ENCODE measurements around the gene TMEM91.

TMEM91 gene

DNA sequence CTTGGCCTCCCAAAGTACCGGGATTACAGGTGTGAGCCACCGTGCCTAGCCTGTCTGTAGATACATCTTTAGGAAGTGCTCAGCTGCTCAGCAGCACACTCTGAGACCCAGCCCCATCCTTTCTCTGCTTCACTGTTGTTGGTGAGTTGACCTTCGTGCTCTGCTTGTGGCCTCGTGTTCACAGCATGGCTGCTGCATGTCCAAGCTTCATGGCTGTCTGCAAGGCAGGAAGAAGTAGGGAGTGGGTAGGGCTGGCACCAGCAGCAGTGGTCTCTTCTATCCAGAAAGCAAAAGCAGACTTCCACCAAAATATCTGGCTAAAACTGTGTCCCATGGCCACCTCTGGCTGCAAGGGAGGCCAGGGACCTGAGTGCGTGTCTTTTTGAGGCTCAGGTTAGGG lies 36.6 kb downstream of the TMEM91 start:
- no peak for DNase-seq

GRCh38 chr19:41413947-41414346 lies 37.6 kb downstream of the TMEM91 start:
- no peak for DNase-seq

- DNase-seq: no peak
These were observed 38.1 kb downstream of the TMEM91 start for GRCh38 chr19:41414461-41414860.

DNA sequence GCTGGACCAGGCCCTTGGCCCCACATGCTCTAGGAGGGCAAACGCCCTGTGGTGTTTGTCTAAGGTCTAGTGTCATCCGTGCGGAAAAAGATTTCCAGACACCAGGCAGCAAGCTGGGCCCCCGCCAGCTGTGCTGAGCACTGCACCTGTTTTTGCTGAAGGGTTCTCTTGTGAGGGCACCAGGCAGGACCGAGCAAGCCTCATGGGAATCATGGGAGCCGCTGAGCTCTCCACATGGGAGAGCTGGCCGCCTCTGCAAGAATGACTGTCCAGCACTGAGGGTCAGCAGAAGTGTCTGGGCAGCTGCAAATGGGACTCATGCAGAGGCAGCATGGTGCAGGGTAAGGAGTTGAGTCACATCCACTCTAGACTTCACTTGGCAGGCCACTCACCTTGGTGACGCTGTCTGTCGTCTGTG lies 38.8 kb downstream of the TMEM91 start:
- DNase-seq: no peak

- no peak for DNase-seq
These were observed 39.9 kb downstream of the TMEM91 start for GRCh38 chr19:41416194-41416674.

DNA sequence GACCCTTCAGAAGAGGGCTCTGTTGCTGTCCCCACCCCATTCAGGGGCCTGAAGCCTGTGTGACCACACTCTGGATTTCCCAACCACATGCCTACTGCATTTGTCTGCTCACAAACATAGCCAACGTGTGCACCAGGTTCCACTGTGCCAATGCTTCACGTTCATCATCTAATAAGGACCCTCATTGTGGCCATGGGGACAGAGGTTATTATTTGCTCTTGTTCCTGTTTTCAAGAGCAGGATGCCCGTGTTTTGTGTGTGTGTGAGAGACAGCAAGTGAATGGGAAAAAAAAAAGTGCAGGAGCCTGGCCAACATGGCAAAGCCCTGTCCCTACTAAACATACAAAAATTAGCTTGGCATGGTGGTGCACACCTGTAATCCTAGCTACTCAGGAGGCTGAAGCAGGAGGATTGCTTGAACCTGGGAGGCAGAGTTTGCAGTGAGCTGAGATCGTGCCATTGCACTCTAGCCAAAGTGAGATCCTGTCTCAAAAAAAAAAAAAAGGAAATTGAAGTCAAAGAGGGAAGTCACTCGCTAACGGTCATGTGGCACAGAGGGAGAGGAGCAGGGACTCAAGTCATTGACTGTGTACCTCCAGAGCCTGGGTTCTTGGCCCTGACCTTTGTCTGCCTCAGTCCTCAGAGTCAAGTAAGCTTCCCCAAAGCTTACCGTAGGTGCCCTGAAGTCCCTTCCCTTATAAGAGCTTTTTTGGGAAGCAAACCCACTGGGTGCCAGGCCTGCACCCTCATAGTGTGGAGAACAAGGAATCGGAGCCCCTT lies 44.0 kb downstream of the TMEM91 start:
- no peak for DNase-seq

DNA sequence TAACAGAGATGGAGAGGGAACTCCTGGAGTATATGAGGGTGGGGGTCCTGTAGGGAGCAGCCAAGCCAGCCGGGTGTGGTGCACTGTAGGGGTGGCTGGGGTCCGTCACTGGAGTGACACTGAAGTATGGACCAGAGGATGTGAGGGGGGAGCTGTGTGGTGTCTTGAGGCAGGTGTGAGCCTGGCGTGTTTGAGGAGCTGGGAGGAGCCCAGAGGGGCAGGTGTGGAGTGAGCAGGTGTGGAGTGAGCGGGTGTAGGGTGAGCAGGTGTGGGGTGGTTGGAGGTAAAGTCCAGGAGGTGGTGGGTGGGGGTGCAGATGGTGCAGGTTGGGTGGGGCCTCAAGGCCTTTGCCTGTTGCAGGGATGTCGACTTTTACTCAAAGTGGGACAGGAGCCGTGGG lies 45.0 kb downstream of the TMEM91 start:
- no peak for DNase-seq

- DNase-seq: no peak
These were observed 45.6 kb downstream of the TMEM91 start for GRCh38 chr19:41421973-41422372.

- DNase-seq: no peak
These were observed 46.1 kb downstream of the TMEM91 start for GRCh38 chr19:41422456-41422855.

DNA sequence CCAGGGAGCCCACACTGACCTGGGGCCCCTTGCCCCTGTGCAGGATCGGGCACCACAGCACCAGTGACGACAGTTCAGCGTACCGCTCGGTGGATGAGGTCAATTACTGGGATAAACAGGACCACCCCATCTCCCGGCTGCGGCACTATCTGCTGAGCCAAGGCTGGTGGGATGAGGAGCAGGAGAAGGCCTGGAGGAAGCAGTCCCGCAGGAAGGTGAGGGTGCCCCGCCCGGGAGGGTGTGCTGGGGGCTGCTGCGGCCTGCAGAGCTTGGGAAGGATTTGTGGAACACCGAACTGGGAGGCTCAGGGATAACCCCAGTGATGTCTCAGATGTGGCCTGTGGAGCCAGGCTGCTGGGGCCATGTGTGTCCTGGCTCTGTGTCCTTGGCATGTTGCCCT lies 46.6 kb downstream of the TMEM91 start:
- DNase-seq: no peak

GRCh38 chr19:41424335-41425173 lies 48.2 kb downstream of the TMEM91 start:
- no peak for DNase-seq

DNA sequence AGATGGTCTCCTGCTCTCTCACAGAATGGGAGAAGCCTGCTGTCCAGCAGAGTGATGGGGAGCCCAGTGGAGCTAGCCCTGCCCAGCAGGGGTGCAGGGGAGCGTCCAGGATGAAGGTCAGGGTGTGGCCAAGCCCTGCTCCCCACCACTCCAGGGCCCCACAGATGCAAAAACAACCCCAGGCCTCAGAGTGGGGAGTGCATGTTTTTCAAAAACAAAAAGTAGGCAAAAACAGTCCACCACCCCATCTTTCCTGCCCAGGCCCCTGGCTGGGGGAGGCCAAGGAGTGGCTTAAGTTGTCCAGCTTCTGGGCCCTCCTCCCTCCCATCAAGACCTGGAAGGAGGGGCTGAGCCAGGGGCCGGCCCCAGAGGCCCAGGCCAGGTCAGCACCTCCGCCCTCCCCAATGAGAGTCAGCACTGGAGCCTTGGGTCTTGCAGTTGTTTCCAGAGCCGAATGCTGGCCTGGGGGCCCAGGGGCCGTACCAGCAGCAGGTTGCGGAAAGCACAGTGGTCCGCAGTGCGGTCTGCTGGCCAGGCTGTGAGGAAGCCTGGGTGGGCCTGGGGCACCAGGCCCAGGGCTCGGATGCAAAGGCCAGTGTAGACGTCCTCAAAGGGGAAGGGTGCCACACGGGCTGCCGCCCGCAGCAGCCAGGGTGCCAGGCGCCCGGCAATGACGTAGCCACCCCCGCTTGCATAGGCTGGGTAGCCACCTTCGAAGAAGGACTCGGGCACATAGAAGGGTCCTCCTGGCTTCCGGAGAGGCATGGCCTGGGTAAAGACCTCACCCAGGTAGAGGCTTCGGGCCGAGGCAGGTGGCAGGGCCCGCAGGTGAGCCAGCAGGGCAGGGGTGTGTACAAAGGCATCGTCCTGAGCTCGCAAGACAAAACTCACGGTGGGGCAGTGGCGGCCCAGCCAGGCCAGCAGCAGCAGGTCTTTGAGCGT lies 49.1 kb downstream of the TMEM91 start:
- no peak for DNase-seq

- no peak for DNase-seq
These were observed 49.9 kb downstream of the TMEM91 start for GRCh38 chr19:41426116-41426841.

DNA sequence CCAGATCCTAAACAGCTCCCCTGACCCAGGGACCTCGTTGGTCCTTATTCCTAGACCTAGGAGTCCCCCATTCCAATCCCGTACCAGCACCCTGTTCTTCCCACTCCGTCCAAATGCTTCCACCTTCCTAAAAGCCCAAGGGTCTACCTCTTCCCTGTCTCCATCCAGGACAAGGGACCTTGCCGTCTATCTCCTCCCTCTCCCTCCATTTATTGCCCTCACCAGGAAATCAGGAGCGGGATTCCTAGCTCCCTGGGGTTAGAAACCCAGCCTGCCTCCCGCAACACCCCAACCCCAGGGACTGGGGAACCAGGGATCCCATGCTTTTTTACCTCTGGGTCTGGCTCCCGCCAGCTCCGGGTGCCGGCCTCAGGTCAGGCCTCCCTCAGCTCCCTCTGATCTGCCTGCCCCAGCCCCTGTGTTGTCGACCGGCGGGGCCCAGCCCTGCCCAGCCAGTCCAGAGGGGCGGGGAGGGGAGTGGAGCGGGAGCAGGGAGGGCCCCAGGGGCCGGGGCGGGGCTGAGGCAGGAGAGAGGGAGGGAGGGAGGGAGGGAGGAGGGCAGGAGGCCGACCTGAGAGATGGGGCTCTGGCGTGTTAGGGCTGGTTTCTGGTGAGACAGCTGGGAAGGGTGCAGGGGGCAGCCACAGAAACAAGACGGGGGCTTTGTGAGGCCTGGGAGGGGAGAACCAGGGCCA lies 50.8 kb downstream of the TMEM91 start, which contains the start of gene B3GNT8:
TSS of gene B3GNT8 (minus strand) at position 423 of the 695 bp plus-strand sequence. CDS start 596 bp downstream, outside the sequence.
- DNase-seq: no peak

- no peak for DNase-seq
These were observed 51.5 kb downstream of the TMEM91 start for GRCh38 chr19:41427647-41428480.

- no peak for DNase-seq
These were observed 52.1 kb downstream of the TMEM91 start for GRCh38 chr19:41428481-41428859.

DNA sequence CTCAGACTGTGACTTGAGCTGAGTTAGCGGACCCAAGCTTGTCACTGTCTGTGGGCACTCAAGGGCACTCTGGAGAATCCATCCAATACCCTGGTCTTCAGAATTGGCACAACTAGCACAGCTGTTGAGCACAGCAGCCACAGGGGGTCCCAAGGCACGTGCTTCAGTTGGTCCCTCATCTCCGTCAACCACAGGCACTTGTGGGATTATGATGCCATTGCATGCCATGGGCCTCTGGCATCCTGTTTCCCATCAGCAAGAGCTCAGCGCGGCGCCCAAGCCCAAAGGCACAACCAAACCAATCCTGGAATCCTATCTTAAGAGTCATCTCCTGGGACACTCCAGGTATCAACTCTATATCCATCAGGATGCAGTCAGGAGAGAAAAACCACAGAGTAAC lies 54.6 kb downstream of the TMEM91 start:
- DNase-seq: no peak

GRCh38 chr19:41431426-41432386 lies 55.4 kb downstream of the TMEM91 start:
- peak; percentile 4 for DNase-seq

DNA sequence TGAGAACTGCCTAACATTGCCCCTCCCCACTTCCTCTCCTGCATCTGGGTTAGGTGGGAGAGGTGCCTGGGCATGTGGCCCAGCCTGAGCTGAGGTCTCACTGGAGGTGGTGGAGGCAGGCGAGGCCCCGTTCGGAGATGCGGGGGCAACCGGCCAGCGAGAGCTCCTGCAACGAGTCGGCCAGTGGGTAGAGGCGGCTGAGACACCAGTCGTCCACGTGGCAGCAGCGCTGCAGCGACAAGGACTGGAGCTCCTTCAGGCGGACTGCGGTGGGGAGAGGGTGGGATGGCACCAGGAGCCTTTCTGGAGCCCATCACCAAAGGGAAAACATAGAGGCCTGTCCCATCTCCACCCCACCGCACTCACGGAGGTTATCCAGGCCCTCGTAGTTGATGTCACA lies 56.8 kb downstream of the TMEM91 start:
- DNase-seq: no peak

Data from midbrain (tissue), 1 donor.